ENCODE data around the gene FBXO33.
A peak's percentile ranks its signal among the peaks of the same experiment; 100 is the strongest.

The FBXO33 gene

DNA sequence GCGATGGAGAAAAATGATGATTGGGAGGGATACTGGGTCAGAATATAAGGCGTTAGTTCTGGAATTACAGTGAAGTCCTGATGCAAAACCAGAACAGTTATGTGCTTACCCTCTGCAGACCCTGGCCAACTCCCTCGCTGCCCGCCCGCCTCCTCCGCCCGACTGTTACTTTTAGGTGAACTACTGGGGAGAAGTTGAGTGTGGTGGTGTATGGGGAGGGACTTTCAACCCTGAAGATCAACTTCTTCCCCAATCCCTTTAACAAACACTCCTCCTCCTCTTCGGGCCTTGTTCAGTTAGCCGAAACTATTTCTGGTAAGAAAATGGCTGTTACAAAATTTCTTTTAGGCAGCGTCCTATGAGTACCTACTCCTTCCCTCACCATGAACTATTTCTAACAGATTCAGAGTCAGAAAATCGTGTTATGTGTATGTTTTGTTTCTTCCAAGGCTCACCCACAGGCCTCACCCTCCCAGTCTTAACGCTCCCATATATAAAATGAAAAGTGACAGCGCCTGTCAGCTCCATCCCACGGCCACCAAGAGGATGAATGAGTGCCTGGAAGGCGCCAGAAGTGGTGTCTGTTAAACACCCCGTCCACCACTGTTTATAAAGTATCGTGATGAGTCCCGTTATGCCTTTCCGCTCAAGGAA, 1.3 kb downstream of the FBXO33 start:
- peak; percentile 22 to 23 for DNase-seq

DNA sequence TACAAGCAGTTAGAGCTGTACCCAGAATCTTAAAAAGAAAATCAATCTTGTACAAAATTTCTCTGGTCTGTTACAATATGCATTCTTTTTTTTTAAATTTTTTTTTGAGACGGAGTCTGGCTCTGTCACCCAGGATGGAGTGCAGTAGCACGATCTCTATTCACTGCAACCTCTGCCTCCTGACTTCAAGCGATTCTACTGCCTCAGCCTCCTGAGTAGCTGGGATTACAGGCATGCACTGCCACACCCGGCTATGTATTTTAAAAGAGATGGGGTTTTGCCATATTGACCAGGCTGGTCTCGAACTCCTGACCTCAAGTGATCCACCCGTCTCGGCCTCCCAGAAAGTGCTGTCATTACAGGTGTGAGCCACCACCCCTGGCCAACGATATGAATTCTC, 4.1 kb downstream of the FBXO33 start:
- no peak for DNase-seq

DNA sequence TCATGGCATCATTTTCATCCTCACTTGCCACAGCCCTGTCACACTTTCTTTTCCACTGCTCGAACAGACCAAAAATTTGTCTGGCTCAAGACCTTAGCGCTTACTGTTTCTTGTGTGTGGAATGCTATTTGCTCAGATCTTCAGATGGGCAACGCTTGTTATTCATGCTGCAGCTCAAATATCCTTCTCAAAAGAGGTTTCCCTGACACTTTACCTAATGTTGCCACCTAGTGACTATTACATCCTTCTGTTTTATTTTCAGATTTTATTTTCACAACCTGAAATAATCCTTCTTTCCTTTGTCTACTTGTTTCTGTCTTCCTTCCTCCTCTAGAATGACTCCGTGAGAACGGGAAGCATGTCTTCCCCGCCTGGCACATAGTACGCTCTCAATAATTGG, 5.6 kb downstream of the FBXO33 start:
- DNase-seq = peak in 1 of 2 donors; percentile 15

DNA sequence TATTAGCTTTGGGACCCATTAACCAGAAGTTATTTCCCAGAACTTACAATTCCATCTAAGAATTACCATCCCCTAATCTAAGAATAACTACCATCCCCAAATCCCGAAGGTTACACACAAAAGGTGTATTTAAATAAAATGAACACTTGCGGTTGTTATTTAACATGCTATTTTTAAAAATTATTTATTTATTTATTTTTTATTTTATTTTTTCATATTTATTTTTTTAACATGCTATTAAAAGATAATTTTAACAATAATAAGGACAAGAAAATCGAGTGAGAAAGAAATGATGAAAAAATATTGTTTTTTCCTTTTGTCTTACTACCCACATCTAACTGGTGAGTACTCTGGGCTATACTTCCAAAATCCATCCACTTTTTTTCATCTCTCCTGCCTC, 6.3 kb downstream of the FBXO33 start:
- no peak for DNase-seq

DNA sequence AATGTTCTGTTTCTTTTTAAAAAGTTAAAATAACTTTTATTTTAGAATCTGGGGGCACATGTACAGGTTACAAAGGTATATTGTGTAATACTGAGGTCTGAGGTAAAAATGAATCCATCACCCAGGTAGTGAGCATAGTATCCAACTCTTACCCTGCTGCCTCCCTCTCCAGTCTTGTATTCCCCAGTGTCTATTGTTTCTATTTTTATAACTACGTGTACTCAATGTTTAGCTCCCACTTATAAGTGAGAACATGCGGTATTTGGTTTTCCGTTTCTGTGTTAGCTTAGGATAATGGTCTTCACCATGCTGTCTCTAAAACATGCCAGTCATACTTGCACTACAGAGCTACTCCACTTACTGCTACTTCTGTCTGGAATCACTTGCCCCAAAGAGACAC, 8.4 kb downstream of the FBXO33 start:
- no peak for DNase-seq

DNA sequence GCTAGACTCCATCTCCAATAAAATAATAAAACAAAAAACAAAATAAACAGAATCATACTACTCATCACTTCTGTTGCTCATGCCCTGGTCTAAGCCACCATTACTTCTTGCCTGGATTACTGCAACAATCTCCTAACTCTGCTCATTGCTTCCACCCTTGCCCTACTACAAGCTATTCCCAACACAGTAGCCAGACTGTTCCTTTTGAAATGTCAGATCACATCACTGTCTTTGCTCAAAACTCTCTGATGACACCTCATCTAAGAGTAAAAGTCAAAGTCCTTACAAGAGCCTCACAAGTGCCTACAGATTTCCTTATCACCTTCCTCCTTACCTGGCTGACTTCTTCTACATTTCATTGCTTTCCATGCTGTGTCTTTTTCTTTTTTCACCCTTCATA, 10.0 kb downstream of the FBXO33 start:
- no peak for DNase-seq

DNA sequence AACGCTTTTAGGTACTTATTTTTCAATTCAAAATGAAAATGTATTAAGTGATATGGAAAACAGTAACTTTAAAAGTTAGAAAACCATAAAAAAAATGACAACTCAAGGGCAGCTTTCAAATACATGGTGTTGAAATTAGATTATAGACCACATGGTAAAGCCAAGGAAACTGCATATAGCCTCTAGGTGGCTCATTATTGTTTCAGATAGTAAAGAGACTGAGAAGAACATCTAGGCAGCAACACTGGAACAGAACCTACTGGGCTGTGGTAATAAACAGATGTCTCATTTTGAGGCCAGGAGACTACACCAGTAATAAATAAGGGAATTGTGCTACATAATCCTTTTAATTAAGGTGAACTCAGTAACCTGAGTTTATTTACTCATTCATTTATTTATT, 13.0 kb downstream of the FBXO33 start:
- no peak for DNase-seq

- DNase-seq = no peak
These were observed 15.2 kb downstream of the FBXO33 start for GRCh38 chr14:39417014-39417413.

GRCh38 chr14:39416072-39416471, 16.2 kb downstream of the FBXO33 start:
- DNase-seq = no peak

DNA sequence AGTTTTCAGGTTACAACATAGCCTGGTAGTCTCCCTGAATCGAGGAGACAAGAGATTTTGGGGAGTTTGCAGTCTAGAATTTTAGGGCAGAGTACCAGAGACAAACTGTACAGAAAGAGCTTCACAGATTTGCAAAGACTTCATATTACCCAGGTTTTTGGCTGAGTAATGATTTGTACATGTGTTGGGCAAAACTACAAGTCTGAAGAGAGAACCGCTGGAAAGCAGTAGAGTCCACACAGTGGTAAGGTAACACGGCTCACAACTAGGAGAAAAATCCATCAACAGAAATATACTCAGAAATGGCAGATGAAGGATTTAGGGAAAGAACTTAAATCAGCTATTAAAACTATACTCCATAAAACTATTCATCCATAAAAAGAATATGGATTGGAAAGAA, 25.7 kb downstream of the FBXO33 start:
- DNase-seq = no peak

GRCh38 chr14:39398382-39398781, 33.9 kb downstream of the FBXO33 start:
- DNase-seq = no peak

GRCh38 chr14:39396448-39396847, 35.8 kb downstream of the FBXO33 start:
- peak in 1 of 2 donors; percentile 8 for DNase-seq

- no peak for DNase-seq
These were observed 36.5 kb downstream of the FBXO33 start for GRCh38 chr14:39395555-39396254.

DNA sequence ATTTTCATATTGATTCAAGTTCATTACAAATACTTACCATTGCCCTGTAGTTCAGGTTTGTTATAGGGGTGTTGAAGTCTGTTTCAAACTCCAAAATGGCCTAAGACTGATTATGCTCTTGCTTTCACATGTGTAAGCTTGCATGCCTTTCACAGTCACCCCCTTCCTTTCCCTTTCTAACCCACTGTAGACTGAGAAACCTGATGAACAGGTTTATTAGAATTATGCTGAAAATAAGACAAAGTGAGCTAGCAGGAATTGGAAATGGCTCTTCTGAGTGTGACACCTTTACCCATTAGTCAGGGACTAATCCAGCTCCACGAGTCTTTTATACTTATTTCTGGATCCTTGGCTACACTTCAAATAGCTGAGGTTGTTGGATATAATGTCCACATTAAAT, 38.9 kb downstream of the FBXO33 start:
- no peak for DNase-seq

DNA sequence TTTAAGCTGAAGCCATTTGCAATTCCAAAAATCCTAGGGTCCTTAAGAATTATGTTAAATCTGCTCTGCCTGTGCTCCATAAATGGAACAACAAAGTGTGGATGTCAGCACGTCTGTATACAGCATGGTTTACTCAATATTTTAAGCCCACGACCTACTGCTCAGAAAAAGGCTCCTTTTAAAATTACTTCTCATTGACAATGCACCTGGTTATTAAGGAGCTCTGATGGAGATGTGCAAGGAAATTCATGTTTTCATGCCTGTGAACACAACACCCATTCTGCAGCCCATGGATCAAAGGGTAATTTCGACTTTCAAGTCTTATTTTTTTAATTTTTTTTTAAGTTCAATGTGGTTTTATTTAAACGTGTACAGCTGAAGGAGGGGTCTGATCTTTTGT, 48.1 kb downstream of the FBXO33 start:
- no peak for DNase-seq

GRCh38 chr14:39383741-39384140, 48.5 kb downstream of the FBXO33 start:
- no peak for DNase-seq

GRCh38 chr14:39383026-39383660, 49.1 kb downstream of the FBXO33 start:
- no peak for DNase-seq

DNA sequence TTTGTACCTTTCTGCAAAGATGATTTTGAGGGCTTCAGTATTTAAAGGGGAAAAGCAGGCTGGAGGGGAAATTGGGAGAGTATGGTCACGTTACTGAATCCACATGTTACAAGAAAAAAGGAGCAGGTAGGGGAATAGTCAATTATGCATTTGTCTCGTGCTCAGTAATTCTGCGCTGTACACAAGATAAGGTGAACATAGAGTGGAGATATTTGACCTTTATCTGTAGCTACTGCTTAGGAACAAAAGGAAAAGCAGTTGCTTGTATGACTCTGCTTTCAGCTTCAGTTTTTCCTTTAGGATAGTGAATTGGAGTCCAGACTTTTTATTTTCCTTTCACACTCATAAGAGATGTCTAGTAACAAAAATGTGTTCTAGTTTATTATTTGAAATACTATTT, 49.8 kb downstream of the FBXO33 start:
- no peak for DNase-seq

DNA sequence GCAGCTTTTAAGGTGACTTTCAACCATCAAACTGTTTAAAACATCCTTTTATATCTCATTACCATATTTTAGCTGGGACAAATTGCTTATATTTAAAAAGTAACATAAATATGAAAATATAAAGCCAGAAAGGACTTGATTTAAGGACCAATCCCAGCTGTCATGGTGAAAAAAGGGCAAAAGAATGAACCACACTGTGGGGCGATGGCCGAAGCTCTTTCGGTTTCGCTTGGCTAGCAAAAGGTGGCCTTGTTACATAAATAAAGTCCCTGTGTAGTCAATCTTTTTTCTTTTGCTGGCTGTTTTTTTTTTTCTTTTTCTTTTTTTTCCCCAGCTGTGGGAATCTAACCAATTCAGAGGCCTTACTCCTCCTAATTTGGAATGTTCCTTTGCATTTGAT, 50.9 kb downstream of the FBXO33 start:
- DNase-seq = no peak

- DNase-seq = no peak
These were observed 55.4 kb downstream of the FBXO33 start for GRCh38 chr14:39376667-39377403.

DNA sequence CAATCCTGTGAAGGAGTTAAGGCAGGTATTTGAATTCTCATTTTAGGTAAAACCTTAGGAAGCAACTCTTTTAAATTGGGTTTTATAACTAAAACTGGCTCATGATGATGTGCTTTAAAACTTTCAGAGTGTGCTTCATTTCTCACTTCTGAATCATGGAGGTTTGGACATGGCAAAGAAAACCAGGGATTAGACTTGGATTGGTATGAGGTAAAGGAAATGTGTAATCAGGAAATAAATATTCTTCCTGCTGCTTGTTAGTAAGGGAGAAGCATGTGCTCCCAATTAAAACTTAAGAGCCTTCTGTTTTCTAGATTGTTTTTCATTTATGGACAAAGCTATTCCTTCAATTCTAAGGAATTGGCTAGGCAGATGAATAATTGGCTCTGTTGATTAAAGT, 57.4 kb downstream of the FBXO33 start:
- no peak for DNase-seq

DNA sequence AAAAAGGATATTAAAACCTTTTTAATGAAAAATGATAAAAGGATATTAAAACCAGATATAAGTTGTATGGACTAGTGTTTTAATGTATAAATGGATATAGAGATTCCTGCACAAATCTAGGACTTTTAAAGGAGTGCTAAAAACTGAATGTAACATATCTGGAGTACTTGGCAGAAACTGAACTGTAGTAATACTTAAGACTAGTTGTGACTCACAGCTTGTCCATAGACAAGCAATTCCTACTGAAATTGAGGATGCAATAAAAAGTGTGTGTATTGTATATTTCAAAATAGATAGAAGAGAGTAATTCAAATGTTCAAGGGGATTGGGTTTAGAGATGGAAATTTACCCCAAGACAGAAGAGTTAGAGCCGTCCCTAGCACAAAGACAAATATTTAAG, 59.6 kb downstream of the FBXO33 start:
- no peak for DNase-seq

- no peak for DNase-seq
These were observed 61.8 kb downstream of the FBXO33 start for GRCh38 chr14:39370415-39370814.

GRCh38 chr14:39369029-39369428, 63.2 kb downstream of the FBXO33 start:
- no peak for DNase-seq

All from inflammatory macrophage treated with lipopolysaccharide for 1 hour (primary cell).